ENCODE results near the gene POLR3GL. TPM values are rescaled to one million over a fixed set of nuclear protein-coding genes. Genes with fewer than 3 reads are reported as not detected.

The POLR3GL gene
- total and polyA plus RNA-seq, 5 donors from 2014 or later, result 30.8 to 129 (median 106) TPM

- Histone ChIP-seq H3K36me3 (ENCODE audit: control insufficient read depth, insufficient read depth, low read length) (peaks cover 42% of the 10 kb centered on the region), H3K9me3 (ENCODE audit: control insufficient read depth in 2 of 2, low read length in 2 of 2) (no peaks in the 10 kb centered on the region), H3K27me3 (ENCODE audit: control insufficient read depth, insufficient read depth, low read length) (no peaks in the 10 kb centered on the region), H3K4me1 (ENCODE audit: control insufficient read depth, insufficient read depth, low read length, poor library complexity, severe bottlenecking) (peaks cover 72% of the 10 kb centered on the region), H3K4me3 (ENCODE audit: low read depth, low read length) (peak overlapping the region; percentile 97), H3K27ac (ENCODE audit: insufficient read depth, low read length, poor library complexity, severe bottlenecking) (peak overlapping the region; percentile 93)
- peak in 1 of 3 donors; percentile 54 for DNase-seq
- Mint-ChIP-seq H3K36me3 (peaks cover 49% of the 10 kb centered on the region), H3K9me3 (peaks cover 0 to 10% (median 1%) of the 10 kb centered on the region in 7 donors), H3K4me1 (peaks cover 6 to 65% (median 52%) of the 10 kb centered on the region in 4 donors), H3K27ac (peak overlapping the region; percentile 96 to 100 (median 98)), H3K4me3 (peak overlapping the region; percentile 90 to 100 (median 98)), H3K27me3 (no peaks in the 10 kb centered on the region)
- ATAC-seq (ENCODE audit: low read depth in 2 of 2), result no peak
These were observed 30.8 kb downstream of the POLR3GL start for GRCh38 chr1:145995148-145995881.

- Histone ChIP-seq H3K27me3 (ENCODE audit: control insufficient read depth, insufficient read depth, low read length) (no peaks in the 10 kb centered on the region), H3K4me3 (ENCODE audit: low read depth, low read length) (peak overlapping the region; percentile 97), H3K36me3 (ENCODE audit: control insufficient read depth, insufficient read depth, low read length) (peaks cover 42% of the 10 kb centered on the region), H3K9me3 (ENCODE audit: control insufficient read depth in 2 of 2, low read length in 2 of 2) (no peaks in the 10 kb centered on the region), H3K4me1 (ENCODE audit: control insufficient read depth, insufficient read depth, low read length, poor library complexity, severe bottlenecking) (peaks cover 75% of the 10 kb centered on the region), H3K27ac (ENCODE audit: insufficient read depth, low read length, poor library complexity, severe bottlenecking) (peak overlapping the region; percentile 93)
- H3K27me3 Mint-ChIP-seq, result no peaks in the 10 kb centered on the region
- H3K9me3 Mint-ChIP-seq, result peaks cover 0 to 10% (median 0%) of the 10 kb centered on the region in 7 donors
- H3K4me1 Mint-ChIP-seq, result peaks cover 6 to 62% (median 48%) of the 10 kb centered on the region in 4 donors
- H3K36me3 Mint-ChIP-seq, result peaks cover 49% of the 10 kb centered on the region
- DNase-seq (peak in 1 of 3 donors; percentile 48), ATAC-seq (ENCODE audit: low read depth in 2 of 2) (no peak)
- peak overlapping the region; percentile 96 to 100 (median 98) for H3K27ac Mint-ChIP-seq
- peak overlapping the region; percentile 90 to 100 (median 98) for H3K4me3 Mint-ChIP-seq
These were observed 31.5 kb downstream of the POLR3GL start for GRCh38 chr1:145995964-145996432.

GRCh38 chr1:145996433-145997015 lies 32.0 kb downstream of the POLR3GL start, which contains the start of gene TXNIP:
Gene TXNIP, minus strand, starts transcription at chr1:145996579. Its CDS starts 313 bp downstream, at chr1:145996266.
- peaks cover 0 to 10% (median 0%) of the 10 kb centered on the region in 7 donors for H3K9me3 Mint-ChIP-seq
- peaks cover 76% of the 10 kb centered on the region for H3K4me1 ChIP-seq (ENCODE audit: control insufficient read depth, insufficient read depth, low read length, poor library complexity, severe bottlenecking)
- peak within 1 kb of the TSS; percentile 93 for H3K27ac ChIP-seq (ENCODE audit: insufficient read depth, low read length, poor library complexity, severe bottlenecking)
- peak; percentile 88 to 98 (median 94) for DNase-seq
- H3K4me1 Mint-ChIP-seq, result peaks cover 5 to 62% (median 47%) of the 10 kb centered on the region in 4 donors
- H3K9me3 ChIP-seq (ENCODE audit: control insufficient read depth in 2 of 2, low read length in 2 of 2), result no peaks in the 10 kb centered on the region
- peak; percentile 90 to 91 for ATAC-seq (ENCODE audit: low read depth in 2 of 2)
- peak within 1 kb of the TSS; percentile 97 for H3K4me3 ChIP-seq (ENCODE audit: low read depth, low read length)
- no peaks in the 10 kb centered on the region for H3K27me3 Mint-ChIP-seq
- H3K36me3 ChIP-seq (ENCODE audit: control insufficient read depth, insufficient read depth, low read length), result peaks cover 42% of the 10 kb centered on the region
- H3K27me3 ChIP-seq (ENCODE audit: control insufficient read depth, insufficient read depth, low read length), result no peaks in the 10 kb centered on the region
- H3K36me3 Mint-ChIP-seq, result peaks cover 49% of the 10 kb centered on the region
- H3K4me3 Mint-ChIP-seq, result peak within 1 kb of the TSS; percentile 90 to 100 (median 98)
- H3K27ac Mint-ChIP-seq, result peak within 1 kb of the TSS; percentile 96 to 100 (median 98)

- Histone ChIP-seq H3K27me3 (ENCODE audit: control insufficient read depth, insufficient read depth, low read length) (no peaks in the 10 kb centered on the region), H3K36me3 (ENCODE audit: control insufficient read depth, insufficient read depth, low read length) (peaks cover 38% of the 10 kb centered on the region), H3K4me1 (ENCODE audit: control insufficient read depth, insufficient read depth, low read length, poor library complexity, severe bottlenecking) (peaks cover 76% of the 10 kb centered on the region), H3K9me3 (ENCODE audit: control insufficient read depth in 2 of 2, low read length in 2 of 2) (no peaks in the 10 kb centered on the region), H3K4me3 (ENCODE audit: low read depth, low read length) (peak overlapping the region; percentile 97), H3K27ac (ENCODE audit: insufficient read depth, low read length, poor library complexity, severe bottlenecking) (peak overlapping the region; percentile 93)
- Mint-ChIP-seq H3K4me1 (peaks cover 8 to 62% (median 47%) of the 10 kb centered on the region in 4 donors), H3K36me3 (peaks cover 42% of the 10 kb centered on the region), H3K9me3 (peaks cover 0 to 10% (median 0%) of the 10 kb centered on the region in 7 donors), H3K27me3 (no peaks in the 10 kb centered on the region), H3K27ac (peak overlapping the region; percentile 96 to 100 (median 98)), H3K4me3 (peak overlapping the region; percentile 90 to 100 (median 98))
- DNase-seq (peak; percentile 56 to 92 (median 83)), ATAC-seq (ENCODE audit: low read depth in 2 of 2) (peak; percentile 58 to 70)
These were observed 32.7 kb downstream of the POLR3GL start for GRCh38 chr1:145997016-145997717.

- Mint-ChIP-seq H3K27ac (peak overlapping the region; percentile 96 to 100 (median 98)), H3K36me3 (peaks cover 38% of the 10 kb centered on the region), H3K4me3 (peak overlapping the region; percentile 90 to 100 (median 98)), H3K9me3 (peaks cover 0 to 10% (median 0%) of the 10 kb centered on the region in 7 donors), H3K27me3 (no peaks in the 10 kb centered on the region), H3K4me1 (peaks cover 8 to 58% (median 44%) of the 10 kb centered on the region in 4 donors)
- H3K36me3 ChIP-seq (ENCODE audit: control insufficient read depth, insufficient read depth, low read length), result peaks cover 33% of the 10 kb centered on the region
- peak overlapping the region; percentile 97 for H3K4me3 ChIP-seq (ENCODE audit: low read depth, low read length)
- H3K9me3 ChIP-seq (ENCODE audit: control insufficient read depth in 2 of 2, low read length in 2 of 2), result no peaks in the 10 kb centered on the region
- ATAC-seq (ENCODE audit: low read depth in 2 of 2) (no peak), DNase-seq (no peak)
- peak overlapping the region; percentile 93 for H3K27ac ChIP-seq (ENCODE audit: insufficient read depth, low read length, poor library complexity, severe bottlenecking)
- peaks cover 70% of the 10 kb centered on the region for H3K4me1 ChIP-seq (ENCODE audit: control insufficient read depth, insufficient read depth, low read length, poor library complexity, severe bottlenecking)
- no peaks in the 10 kb centered on the region for H3K27me3 ChIP-seq (ENCODE audit: control insufficient read depth, insufficient read depth, low read length)
These were observed 33.2 kb downstream of the POLR3GL start for GRCh38 chr1:145997718-145998023.

GRCh38 chr1:145999321-146000024 lies 35.0 kb downstream of the POLR3GL start:
- Histone ChIP-seq H3K4me3 (ENCODE audit: low read depth, low read length) (peak overlapping the region; percentile 97), H3K27me3 (ENCODE audit: control insufficient read depth, insufficient read depth, low read length) (no peaks in the 10 kb centered on the region), H3K9me3 (ENCODE audit: control insufficient read depth in 2 of 2, low read length in 2 of 2) (no peaks in the 10 kb centered on the region), H3K4me1 (ENCODE audit: control insufficient read depth, insufficient read depth, low read length, poor library complexity, severe bottlenecking) (peaks cover 60% of the 10 kb centered on the region), H3K27ac (ENCODE audit: insufficient read depth, low read length, poor library complexity, severe bottlenecking) (peak overlapping the region; percentile 93), H3K36me3 (ENCODE audit: control insufficient read depth, insufficient read depth, low read length) (peaks cover 15% of the 10 kb centered on the region)
- peak; percentile 18 to 26 for ATAC-seq (ENCODE audit: low read depth in 2 of 2)
- Mint-ChIP-seq H3K27me3 (no peaks in the 10 kb centered on the region), H3K27ac (peak overlapping the region; percentile 96 to 100 (median 98)), H3K4me3 (peak overlapping the region; percentile 90 to 100 (median 98)), H3K4me1 (peaks cover 12 to 64% (median 39%) of the 10 kb centered on the region in 4 donors), H3K9me3 (peaks cover 0 to 9% (median 0%) of the 10 kb centered on the region in 7 donors), H3K36me3 (peaks cover 20% of the 10 kb centered on the region)
- DNase-seq, result peak in 2 of 3 donors; percentile 49 to 80

- peak overlapping the region; percentile 29 to 73 (median 60) for H3K4me3 Mint-ChIP-seq
- H3K36me3 ChIP-seq (ENCODE audit: control insufficient read depth, insufficient read depth, low read length), result no peaks in the 10 kb centered on the region
- no peaks in the 10 kb centered on the region for H3K9me3 ChIP-seq (ENCODE audit: control insufficient read depth in 2 of 2, low read length in 2 of 2)
- H3K27me3 Mint-ChIP-seq, result no peaks in the 10 kb centered on the region
- H3K27me3 ChIP-seq (ENCODE audit: control insufficient read depth, insufficient read depth, low read length), result no peaks in the 10 kb centered on the region
- DNase-seq, result no peak
- H3K27ac Mint-ChIP-seq, result peak overlapping the region; percentile 86 to 98 (median 96)
- H3K4me1 Mint-ChIP-seq, result peaks cover 25 to 83% (median 49%) of the 10 kb centered on the region in 4 donors
- H3K9me3 Mint-ChIP-seq, result no peaks in the 10 kb centered on the region
- H3K4me1 ChIP-seq (ENCODE audit: control insufficient read depth, insufficient read depth, low read length, poor library complexity, severe bottlenecking), result peaks cover 81% of the 10 kb centered on the region
- ATAC-seq (ENCODE audit: low read depth in 2 of 2), result no peak
- H3K36me3 Mint-ChIP-seq, result no peaks in the 10 kb centered on the region
- H3K27ac ChIP-seq (ENCODE audit: insufficient read depth, low read length, poor library complexity, severe bottlenecking), result peak overlapping the region; percentile 35
- peak overlapping the region; percentile 41 for H3K4me3 ChIP-seq (ENCODE audit: low read depth, low read length)
These were observed 37.2 kb downstream of the POLR3GL start for GRCh38 chr1:146001709-146002108.

Data from CD4-positive, CD25-positive, alpha-beta regulatory T cell (primary cell).